ENCODE measurements around the gene PACS2.
"Not testable (repeated sequence)": the region's sequence is repeated elsewhere in the genome, so short reads cannot be mapped to it uniquely, and the experiment has no call there.

The PACS2 gene

DNA sequence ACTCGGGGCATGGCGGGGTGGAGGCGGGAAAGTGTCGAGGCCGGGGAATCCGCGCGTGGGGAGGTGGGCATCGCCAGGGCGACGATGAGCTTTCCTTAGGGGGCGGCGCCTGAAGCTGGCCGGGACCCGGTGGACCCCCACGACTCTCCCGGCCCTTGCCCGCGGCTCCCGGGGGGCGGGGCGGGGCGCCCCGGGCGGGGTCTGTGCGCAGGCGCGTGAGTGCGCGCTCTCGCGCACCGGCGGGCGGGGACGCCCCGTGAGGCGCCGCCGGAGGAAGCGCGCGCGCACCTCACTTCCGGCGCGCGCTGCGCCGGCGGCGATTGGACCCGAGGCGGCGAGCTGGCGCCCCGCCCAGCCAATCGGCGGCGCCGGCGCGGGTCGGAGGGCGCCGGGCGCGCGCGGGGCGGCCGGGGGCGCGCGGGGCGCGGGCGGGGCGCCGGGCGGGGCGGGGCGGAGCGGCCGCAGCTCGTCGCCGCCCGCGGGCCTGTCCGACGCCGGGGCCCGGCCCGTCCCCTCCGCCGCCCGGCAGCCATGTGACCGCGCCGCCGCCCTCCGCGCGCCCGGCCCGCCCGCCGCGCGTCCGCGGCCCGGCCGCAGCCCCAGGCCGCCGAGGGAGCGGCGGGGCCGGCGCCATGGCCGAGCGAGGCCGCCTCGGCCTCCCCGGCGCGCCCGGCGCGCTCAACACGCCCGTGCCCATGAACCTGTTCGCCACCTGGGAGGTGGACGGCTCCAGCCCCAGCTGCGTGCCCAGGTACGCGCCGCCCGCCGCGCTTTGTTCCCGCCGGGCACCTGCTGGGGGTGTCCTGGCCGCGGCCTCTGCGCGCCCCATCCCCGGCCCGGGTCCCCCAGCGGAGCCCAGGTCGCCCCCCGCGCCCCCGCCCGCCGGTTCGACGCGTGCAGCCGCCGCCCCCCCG is at the start of gene PACS2:
Gene PACS2, plus strand, starts transcription at position 462 of the 914 bp plus-strand sequence. Its CDS starts 171 bp downstream, at position 633.
- peak; percentile 76 for DNase-seq

DNA sequence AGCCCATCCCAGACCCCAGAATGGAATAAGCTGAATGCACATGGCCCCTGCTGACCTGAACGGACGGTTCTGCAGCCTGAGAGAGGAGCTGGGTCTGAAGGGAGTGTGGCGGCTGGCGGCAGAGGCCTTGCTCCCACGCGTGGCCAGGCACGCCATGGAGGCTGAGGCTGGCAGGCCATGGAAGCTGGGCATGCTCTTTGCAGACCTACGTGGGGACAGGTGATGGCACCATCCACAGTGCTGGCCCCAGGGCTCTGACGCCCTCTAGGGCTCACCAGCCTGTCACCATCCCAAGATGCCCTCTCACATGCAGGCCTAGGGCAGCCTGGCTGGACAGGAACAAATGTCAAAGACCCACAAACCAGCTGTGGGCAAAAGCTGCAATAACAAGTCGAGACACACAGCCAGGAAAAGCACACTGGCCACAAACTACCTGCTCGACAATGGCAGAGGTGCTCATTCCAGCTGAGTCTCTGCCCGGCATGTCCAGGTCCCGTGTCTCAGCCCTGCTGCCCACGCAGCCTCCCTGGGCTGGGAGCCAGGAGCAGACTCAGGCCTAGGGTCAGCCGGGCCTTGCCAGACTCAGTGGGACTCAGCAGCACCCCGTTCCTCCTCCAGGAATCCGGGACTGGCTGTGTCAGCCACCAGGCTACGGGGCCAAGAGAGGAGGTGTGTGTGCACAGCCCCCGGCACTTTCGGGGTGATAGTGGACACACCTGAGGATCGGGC is 46.6 kb upstream of the PACS2 start:
- DNase-seq, result no peak

DNA sequence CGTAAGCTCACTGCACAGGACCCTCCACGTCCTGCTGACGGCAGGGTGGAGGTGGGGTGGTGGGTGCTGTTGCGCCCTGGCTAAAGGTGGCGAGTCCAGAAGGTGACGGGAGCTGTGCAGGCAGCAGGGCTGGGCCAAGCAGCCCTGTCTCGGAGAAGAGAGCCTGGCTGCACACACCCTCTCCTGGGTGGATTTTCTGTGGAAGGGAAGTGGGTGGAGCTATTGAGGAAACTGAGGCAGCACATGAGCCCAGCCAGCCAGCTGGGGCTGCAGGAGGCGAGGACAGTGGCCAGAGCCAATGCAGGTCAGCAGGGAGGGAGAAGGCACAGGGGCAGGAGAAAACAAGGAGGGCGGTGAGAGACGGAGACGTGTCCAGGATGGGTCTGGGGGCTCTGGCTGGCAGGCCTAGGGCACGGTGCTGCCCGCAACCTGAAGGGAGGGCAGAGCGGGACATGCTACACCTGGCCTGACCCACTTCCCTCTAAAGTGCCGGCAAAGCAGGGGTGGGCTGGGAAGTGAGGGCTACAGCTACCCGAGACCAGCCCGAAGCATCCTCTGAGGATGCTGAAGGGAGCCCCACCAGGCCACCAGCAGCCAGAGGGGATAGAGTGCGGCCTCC is 45.7 kb upstream of the PACS2 start:
- no peak for DNase-seq

DNA sequence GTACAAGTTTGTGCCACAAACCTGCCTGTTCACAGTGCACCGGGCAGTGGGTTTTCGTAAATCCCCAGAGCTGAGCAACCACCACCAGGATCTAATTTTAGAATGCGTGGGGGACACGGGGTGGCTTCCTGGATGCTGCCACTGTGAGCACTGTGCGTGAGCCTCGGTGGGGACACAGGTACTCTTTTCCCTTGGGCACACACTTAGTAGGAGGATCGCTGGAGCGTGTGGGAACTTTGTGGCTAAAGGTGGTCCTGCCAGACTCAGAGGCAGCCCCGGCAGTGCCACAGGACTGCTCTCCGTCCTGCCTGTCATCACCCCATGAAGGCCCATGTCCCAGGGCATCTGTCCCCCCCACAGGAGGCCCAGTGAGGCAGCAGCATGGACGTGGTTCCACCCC is 45.1 kb upstream of the PACS2 start:
- DNase-seq, result no peak

DNA sequence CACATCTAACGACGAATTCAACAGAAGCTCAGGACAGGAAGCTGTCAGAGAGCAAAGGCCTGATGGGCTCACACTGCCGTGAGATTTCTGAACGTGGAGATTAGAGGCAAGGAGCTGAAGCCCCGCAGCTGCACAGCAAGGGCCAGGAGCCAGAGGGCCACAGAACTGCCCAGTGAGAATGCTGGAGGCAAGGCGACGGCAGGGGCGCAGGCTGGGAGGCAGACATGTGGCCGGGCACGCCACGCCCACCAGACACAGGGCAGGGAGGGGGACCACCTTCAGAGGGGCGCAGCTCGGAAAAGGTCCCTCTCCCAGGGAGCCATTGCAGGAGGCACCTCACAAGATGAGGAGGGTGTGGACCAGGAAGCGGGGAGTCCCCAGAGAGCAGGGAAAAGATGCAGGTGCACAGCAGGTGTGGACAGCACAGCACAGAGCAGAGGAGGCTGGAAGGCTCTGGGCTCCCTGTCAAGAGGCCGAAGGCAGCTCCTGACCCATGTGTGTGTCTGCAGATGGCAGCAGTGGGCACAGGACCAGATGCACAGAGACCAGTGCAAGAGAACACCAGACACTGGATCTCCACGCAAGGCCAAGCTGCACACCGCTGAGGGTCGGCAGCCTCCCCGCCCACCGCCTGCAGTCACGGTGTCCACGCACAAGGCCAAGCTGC is 43.2 kb upstream of the PACS2 start:
- DNase-seq, result no peak

DNA sequence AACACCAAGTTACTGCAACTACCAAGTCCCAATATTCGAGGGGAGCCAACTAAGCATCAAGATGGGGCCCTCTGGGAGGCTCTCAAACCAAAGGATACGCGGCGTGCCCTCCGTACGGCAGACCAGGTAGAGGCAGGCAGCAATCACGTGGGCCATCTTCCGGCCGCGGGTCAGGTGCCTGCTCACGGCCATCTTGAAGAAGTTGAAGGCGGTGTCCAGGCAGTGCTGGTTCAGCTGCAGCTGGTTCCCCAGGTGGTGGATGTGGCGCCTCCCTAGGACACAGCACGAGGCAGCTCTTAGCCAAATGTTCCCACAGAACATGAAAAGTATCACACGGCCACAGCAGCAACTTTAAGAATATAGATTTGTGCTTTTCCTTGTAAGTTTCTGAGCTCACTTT is 41.9 kb upstream of the PACS2 start:
- no peak for DNase-seq

DNA sequence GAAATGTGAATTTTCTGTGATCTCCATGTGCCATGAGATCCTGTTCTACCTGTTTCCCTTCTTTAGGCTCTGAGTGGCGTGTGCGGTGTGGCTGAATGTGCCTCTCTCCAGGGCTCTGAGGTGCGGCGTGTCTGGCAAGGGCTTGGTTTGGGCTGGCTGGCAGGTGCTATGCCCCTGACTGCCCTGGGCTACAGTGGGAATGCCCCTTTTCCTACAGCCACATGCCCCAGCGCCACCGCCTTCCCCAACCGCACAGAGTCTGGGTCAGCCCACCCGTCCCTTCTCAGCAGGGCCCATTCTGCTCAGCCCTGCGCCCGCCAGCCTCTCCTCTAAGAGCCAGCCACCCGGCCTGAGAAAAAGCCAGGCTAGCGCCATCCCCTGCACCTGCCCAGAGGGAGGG is 41.5 kb upstream of the PACS2 start:
- no peak for DNase-seq

DNA sequence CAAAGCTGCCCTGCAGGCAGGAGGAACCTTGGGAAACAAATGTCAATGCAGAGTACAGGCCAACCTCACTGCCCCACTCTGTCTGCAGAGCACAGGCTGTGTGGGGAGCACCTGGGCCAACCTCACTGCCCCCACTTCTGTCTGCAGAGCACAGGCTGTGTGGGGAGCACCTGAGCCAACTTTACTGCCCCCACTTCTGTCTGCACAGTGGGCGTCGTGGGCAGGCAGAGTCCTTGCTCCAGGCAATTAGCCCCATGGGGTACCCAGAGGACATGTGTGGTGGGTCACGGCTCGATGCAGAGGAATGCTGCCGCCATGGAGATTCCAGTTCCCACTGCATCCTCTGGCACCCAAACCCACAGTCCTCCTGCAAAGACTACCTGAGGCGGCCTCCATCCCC is 39.9 kb upstream of the PACS2 start:
- DNase-seq, result no peak

DNA sequence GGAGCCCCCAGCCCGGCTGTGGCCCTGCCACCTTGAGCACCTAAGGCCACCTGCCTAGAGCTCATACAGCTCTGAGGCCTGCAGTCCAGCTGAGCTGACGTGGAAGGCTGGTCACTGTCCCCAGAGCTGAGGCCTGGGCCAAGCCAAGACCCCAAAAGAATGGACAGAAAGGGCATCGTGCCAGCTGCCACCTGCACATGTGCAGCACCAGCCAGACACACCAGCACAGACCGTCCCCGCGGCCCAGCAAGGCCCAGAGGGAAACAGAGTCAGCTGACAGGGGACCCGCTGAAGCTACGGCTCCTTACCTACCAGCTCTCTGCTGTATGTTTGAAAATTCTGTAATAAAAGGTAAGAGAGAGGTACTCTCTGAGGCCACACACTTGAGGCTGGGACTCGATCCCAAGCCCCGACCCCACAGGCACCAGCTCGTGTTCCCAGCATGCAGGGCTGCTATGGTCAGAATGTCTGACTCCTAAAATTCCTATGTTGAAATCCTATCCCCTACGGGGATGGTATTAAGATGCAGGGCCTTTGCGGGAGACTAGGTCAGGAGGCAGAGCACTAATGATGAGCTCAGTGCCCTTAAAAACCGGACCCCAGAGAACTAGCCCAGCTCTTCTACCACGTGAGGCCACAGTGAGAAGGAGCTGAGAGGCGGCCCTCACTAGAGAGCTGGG is 39.1 kb upstream of the PACS2 start:
- no peak for DNase-seq

DNA sequence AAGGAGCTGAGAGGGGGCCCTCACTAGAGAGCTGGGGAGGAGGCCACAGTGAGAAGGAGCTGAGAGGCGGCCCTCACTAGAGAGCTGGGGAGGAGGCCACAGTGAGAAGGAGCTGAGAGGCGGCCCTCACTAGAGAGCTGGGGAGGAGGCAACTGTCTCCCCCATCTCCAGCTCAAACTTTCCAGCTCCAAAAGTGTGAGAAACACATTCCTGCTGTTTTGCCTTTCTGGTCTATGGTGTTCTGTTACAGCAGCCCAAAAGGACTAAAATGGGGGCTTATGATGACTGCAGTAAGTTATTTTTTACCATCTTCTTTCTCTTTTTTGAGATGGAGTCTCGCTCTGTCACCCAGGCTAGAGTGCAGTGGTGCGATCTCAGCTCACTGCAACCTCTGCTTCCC is 37.1 kb upstream of the PACS2 start:
- not testable (repeated sequence) for DNase-seq

DNA sequence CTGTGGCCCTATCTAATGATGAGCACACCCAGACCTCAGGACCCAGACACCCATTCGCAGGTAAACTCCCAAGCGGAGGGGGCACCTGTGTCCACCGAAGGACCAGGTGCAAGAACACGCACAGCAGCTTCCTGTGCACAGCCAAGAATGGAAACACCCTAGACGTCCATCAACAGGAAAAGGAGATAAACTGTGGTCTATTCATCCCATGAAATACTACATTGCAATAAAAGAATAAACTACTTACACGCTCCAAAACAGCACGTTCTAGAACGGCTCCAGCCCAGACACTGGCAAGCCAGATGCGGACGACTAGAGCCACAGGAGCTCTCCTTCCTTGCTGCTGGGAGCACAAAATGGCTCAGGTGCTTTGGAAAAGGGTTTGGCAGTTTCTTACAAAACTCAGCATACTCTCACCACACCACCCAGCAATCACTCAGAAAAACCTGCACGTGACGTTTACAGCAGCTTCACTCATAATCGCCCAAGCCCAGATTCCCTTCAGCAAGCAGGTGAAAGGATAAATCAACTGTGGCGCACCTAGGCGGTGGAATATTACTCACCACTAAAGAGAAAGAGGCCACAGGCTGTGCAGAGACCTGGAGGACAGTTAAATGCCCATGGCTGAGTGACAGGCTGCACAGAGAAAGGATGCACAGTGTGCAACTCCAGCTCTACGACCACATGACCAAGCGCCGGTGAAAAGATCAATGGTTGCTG is 34.7 kb upstream of the PACS2 start:
- no peak for DNase-seq

DNA sequence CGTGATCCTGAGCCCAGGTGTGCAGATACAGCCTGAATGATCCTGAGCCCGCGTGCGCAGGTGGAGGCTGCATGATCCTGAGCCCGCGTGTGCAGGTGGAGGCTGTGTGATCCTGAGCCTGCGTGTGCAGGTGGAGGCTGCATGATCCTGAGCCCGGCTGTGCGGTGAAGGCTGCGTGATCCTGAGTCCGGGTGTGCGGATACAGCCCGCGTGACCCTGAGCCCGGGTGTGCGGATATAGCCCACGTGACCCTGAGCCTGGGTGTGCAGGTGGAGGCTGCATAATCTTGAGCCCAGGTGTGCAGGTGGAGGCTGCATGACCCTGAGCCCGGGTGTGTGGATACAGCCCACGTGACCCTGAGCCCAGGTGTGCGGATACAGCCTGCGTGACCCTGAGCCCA is 34.0 kb upstream of the PACS2 start:
- DNase-seq, result no peak

DNA sequence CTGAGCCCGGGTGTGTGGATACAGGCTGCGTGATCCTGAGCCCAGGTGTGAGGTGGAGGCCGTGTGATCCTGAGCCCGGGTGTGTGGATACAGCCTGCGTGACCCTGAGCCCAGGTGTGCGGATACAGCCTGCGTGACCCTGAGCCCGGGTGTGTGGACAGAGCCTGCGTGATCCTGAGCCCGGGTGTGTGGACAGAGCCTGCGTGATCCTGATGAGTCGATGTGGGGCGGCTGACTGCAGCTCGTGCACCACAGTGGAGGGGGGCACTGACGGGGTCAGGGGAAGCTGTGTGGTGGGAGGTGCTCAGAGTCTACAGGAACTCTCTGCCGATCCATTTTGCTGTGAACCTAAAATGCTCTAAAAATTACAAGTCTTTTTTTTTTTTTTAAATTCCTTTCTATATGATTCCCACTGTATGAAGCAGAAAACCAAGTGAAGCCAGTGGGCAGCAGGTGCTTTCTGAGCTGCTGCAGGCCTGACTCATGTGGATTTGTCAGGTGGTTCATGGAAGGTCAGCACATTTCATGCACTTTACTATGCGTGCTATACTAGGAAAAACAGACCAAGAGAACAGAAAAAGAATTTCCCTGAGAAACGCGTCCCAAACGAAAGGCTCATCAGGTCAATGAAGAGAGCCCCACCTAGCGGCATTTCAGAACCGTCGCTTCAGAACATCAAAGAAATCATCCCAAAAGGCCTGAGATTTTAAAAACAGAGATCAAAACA is 33.0 kb upstream of the PACS2 start:
- DNase-seq, result no peak

DNA sequence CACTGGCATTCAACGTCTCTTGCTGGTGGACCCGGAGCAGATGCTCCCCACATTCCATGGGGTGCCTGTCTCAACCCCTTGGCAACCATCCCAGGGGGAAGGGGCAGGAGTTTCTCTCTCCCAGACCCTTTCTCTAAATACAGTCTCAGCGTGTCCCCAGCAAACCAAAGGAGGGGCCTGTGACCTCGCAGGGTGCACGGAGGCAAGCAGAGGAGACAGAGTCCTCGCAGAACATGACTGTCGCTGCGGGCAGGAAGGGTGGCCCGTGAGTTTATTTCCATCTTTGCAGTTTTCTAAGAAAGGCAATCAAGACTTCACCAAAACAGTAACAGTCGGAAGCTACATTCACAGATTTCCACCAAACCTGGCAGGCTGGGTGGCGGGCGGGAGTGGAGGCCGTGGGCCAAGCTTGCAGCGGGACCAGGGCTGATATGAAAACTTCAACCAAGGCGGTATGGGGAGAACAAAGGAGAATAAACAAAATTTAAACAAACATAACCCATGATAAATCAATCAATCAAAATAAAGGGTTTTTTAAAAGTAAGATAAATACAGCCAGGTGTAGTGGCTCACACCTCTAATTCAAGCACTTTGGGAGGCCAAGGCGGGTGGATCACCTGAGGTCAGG is 32.3 kb upstream of the PACS2 start:
- no peak for DNase-seq

DNA sequence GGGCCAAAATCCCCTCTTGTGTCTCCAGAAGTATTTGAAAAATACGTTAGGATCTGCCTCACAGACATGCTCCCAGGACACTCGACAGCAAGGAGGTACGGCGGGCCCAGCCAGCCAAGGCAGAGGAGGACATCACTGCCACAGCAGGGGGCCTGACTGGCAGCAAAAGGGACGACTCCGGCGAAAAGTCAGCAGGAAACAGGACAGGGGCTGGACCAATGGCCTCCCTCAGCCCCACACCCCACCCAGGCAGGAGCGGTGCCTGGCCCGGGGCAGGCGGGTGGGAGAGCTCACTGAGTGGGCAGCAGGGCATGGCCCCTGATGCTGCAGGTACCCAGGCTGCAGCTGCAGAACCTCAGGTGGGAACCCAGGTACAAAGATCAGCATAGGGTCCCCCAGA is 31.5 kb upstream of the PACS2 start:
- no peak for DNase-seq

DNA sequence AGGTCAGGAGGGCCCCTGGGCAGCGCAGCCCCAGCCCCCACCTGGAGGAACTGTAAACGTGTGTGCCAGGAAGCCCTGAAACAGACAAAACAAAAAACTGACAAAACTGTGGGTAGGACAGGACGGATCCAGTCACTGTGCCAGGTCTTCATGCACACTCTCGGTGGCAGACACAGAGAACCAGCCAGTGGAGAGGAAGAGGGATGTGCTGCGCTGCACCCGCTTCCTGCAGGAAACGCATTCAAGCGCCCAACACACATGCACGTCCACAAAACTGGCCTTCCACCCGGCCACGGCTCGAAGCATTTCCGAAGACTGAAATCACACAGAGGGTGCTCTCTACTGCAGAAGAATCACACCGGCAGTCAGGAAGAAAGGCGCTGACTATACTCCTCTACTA is 30.6 kb upstream of the PACS2 start:
- DNase-seq, result no peak

DNA sequence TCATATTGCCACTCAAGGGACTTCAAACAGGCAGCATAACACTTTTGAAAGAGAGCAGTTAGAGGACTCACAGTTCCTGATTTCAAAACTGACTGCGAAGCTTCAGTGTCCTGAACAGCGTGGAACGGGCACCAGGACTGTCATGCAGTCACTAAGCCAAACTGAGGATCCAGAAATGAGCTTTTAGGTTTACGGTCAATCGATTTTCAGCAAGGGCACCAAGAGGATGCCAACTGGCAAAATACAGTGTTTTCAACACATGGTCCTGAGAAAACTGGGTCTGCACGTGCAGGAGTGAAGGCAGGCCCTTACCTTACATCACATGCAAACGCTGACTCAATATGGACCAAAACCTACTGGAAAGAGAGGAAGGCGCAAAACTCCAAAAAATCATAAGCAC is 29.4 kb upstream of the PACS2 start:
- DNase-seq, result no peak

DNA sequence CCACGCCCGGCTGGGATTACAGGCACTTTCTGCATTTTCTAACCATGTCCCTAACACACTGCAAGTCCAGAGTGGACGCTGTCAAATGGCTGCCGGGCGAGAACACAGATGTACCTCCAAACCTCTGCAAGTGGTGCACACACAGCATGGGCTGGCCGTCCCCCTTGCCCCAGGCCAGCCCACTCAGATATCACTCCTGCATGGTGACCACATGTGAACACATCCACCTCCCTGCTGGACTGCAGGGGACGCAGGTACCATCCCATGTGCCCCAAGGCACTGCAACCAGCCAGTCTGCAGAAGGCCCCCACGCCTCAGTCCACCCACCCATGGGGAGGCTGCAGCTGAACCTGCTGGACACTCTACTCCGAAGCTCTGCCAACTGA is 27.8 kb upstream of the PACS2 start:
- DNase-seq, result no peak

DNA sequence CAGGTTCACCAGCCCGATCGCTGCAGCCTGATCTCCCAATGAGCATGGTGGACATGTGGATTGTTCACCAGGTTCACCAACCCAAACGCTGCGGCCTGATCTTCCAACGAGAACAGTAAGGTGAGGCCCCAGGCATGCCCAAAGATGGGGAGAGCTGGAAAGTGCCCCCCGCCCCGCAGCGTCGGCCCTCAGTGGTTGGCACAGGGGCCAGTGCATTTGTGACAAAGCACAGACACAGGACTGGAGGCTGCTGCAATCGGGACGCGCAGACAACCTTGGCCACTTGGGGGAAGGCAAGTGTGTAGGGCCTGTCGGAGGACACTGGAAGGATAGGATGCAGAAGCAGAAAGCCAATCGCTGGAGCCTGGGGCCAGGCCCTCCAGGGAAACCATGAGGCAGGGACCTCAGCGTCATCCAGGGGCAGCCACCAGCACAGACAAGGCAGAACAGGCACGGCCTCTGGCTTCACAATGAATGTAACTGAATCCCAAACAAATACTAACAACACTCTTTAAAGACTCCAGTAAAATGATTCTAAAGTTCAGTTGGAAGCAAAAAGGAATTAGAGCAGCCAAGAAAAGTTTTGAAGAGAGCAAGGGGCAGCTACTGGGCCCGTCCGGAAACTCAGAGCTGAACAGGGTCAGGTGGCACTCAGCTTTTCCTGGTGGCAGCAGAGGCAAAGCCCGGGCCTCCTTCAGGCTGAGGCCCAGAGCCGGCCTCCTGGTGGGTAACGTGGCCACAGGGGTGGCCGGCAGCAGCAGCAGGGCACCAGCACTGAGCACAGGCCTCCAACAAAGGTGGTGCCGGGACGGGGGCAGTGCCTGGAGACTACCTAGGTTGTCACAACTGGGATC is 27.1 kb upstream of the PACS2 start:
- DNase-seq, result no peak

DNA sequence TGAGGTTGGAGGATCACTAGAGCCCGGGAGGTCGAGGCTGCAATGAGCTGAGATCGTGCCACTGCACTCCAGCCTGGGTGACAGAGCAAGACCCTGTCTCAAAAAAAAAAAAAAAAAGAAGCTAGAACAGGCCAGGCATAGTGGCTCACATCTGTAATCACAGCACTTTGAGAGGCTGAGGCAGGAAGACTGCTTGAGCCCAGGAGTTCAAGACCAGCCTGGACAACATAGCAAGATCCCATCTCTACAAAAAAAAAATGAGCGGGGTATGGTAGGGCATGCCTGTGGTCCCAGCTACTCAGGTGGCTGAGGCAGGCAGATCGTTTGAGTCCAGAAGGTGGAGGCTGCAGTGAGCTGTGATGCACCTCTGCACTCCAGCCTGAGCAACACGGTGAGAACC is 25.6 kb upstream of the PACS2 start:
- not testable (repeated sequence) for DNase-seq

All from activated CD8-positive, alpha-beta memory T cell treated with anti-CD3 and anti-CD28 coated beads, Interleukin-2, amount 50 U/mL, for 4 hours (primary cell).